ENCODE results near the gene CLCN5. TPM values are rescaled to one million over a fixed set of nuclear protein-coding genes. Genes with fewer than 3 reads are reported as not detected.

The CLCN5 gene
- total and polyA plus RNA-seq, 2 of the 13 experiments (the other 11 are each of a cell fraction or from before 2014, with no cell fraction given) = 7.8 to 27.3 TPM

DNA sequence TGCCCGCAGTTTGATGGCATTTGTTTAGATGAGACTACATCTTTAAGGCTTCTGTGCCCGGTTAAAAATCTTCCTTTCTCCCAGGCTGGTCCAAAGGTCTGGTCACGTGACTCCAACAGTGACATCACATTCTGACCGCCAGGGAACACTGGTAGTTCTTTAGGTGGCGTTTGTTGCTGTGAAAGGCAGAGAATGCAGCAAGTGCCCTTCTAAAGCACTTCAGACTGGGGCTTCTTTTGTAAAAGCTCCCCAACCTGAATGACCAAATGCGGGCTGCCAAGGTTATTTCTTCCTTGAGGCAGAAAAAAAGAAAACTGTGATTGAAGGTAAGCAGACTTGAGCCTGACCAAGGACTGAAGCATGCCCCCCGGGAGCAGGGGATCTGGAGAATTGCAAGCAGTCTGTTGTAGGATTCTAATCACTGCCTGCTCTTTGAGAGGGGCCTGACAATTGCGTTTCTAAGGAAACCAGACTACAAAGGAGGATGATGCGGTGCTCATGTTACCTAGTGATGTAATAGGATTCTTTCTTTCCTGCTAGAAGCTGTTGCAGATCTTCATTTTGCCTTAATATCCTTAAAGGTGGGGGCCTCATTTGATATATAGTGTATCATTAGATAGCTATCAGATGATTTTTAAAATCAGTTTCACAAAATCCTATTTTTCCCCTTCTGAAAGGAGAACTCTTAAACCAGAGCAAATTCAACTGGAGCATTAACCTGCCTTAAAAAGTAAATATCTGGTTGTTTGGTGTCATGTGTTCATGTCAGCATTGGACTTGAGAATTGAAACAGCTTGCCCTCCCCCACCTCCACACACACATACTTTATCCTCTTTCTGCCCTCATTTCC lies 145.3 kb downstream of the CLCN5 start:
- ATAC-seq = peak; percentile 88
- H3K4me1 ChIP-seq (ENCODE audit: insufficient read depth, low read length) = peaks cover 55% of the 10 kb centered on the region
- no peaks in the 10 kb centered on the region for H3K27me3 ChIP-seq (ENCODE audit: control insufficient read depth in 1 of 2, insufficient read depth in 2 of 2, low read length in 2 of 2)
- no peaks in the 10 kb centered on the region for H3K36me3 ChIP-seq (replicated peaks in 1 of 2; ENCODE audit: control insufficient read depth in 1 of 2, insufficient read depth in 2 of 2, low read length in 2 of 2)
- H3K9ac ChIP-seq (ENCODE audit: insufficient read depth, low read depth, low read length) = peak overlapping the region; percentile 59
- H2AFZ ChIP-seq (ENCODE audit: low read length) = peak overlapping the region; percentile 63
- DNase-seq (ENCODE audit: low spot score) = peak; percentile 66
- H4K20me1 ChIP-seq (ENCODE audit: insufficient read depth, low read length) = no peaks in the 10 kb centered on the region
- in situ Hi-C loops (cut with HindIII; ENCODE audit: extremely low pct_ligation_motif_present, low pct_unique_long_range_greater_than_20kb) (no loop called here), intact Hi-C loops (cut with micrococcal nuclease; ENCODE audit: unreplicated experiment) (loop anchor here (5.0 kb wide), 1 partner anchor 145 kb away; the partner anchor contains the start of gene CLCN5)
- no peaks in the 10 kb centered on the region for H3K79me2 ChIP-seq (ENCODE audit: insufficient read depth, low read length)
- ChIA-PET CTCF (ENCODE audit: low intra/inter-chr PET ratio, low total read pairs) (no interaction called here), POLR2A (interaction anchor here (1.0 to 1.2 kb wide), 2 partner anchors 145 to 189 kb away, joined by 3 to 7 read pairs; partner anchors contain the start of genes CLCN5 and USP27X)
- H3K4me2 ChIP-seq (ENCODE audit: low read depth, low read length) = peak overlapping the region; percentile 74
- H3K9me3 ChIP-seq (ENCODE audit: low read length) = no peaks in the 10 kb centered on the region
- H3K27ac ChIP-seq (ENCODE audit: extremely low read length, insufficient read depth, low read length) = peak overlapping the region; percentile 83
- H3K4me3 ChIP-seq (replicated peaks in 1 of 3; ENCODE audit: insufficient read depth in 1 of 3, low read depth in 2 of 3, low read length in 3 of 3) = peak overlapping the region; percentile 48 to 71 (median 63)
- FAIRE-seq = peak; percentile 80
- WGBS (ENCODE audit: low lambda C conversion rate) = 0% methylated on average over 7 of the region's 9 CpGs
- TSS peak; percentile 73 for BruUV-seq (replicated peaks)
- TF ChIP-seq SP140L (CRISPR knock-in tag; IDR thresholded peaks at IDR 0.05; ENCODE audit: borderline replicate concordance) (no peak), YEATS4 (CRISPR knock-in tag; IDR thresholded peaks at IDR 0.05; ENCODE audit: borderline replicate concordance) (no peak), SAP130 (CRISPR knock-in tag; IDR thresholded peaks at IDR 0.05; ENCODE audit: low read depth) (no peak), SSRP1 (CRISPR knock-in tag; IDR thresholded peaks at IDR 0.05) (no peak), HOXA7 (CRISPR knock-in tag; IDR thresholded peaks at IDR 0.05) (no peak), MAZ (IDR thresholded peaks at IDR 0.05; ENCODE audit: borderline replicate concordance, low read depth, low read length) (no peak), MAZ (CRISPR knock-in tag; IDR thresholded peaks at IDR 0.05; ENCODE audit: low read depth) (no peak), WIZ (CRISPR knock-in tag; IDR thresholded peaks at IDR 0.05) (no peak), ELF3 (CRISPR knock-in tag; IDR thresholded peaks at IDR 0.05) (no peak), MAF1 (CRISPR knock-in tag; IDR thresholded peaks at IDR 0.05; ENCODE audit: borderline replicate concordance) (no peak), NCOA2 (CRISPR knock-in tag; IDR thresholded peaks at IDR 0.05) (no peak), ZSCAN29 (CRISPR knock-in tag; conservative IDR thresholded peaks at IDR 0.05) (no peak), RAD51 (IDR thresholded peaks at IDR 0.05; ENCODE audit: borderline replicate concordance) (peak; percentile 94), ZNF777 (CRISPR knock-in tag; IDR thresholded peaks at IDR 0.05) (no peak), BHLHE40 (IDR thresholded peaks at IDR 0.05; ENCODE audit: low read length) (peak; percentile 69)
- TF ChIP-seq, protein P1, sequence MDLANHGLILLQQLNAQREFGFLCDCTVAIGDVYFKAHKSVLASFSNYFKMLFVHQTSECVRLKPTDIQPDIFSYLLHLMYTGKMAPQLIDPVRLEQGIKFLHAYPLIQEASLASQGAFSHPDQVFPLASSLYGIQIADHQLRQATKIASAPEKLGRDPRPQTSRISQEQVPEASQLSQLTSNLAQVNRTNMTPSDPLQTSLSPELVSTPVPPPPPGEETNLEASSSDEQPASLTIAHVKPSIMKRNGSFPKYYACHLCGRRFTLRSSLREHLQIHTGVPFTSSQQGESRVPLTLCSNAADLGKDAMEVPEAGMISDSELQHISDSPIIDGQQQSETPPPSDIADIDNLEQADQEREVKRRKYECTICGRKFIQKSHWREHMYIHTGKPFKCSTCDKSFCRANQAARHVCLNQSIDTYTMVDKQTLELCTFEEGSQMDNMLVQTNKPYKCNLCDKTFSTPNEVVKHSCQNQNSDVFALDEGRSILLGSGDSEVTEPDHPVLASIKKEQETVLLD (CRISPR knock-in tag; IDR thresholded peaks at IDR 0.05; ENCODE audit: low read depth) = no peak
- TF ChIP-seq, protein P2, sequence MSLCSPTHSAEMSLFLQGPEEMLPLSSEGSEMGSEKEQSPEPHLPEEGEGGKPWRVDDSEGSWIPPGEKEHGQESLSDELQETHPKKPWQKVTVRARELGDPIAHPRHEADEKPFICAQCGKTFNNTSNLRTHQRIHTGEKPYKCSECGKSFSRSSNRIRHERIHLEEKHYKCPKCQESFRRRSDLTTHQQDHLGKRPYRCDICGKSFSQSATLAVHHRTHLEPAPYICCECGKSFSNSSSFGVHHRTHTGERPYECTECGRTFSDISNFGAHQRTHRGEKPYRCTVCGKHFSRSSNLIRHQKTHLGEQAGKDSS (CRISPR knock-in tag; IDR thresholded peaks at IDR 0.05; ENCODE audit: borderline replicate concordance, low read depth) = no peak
- TF ChIP-seq, protein P3, sequence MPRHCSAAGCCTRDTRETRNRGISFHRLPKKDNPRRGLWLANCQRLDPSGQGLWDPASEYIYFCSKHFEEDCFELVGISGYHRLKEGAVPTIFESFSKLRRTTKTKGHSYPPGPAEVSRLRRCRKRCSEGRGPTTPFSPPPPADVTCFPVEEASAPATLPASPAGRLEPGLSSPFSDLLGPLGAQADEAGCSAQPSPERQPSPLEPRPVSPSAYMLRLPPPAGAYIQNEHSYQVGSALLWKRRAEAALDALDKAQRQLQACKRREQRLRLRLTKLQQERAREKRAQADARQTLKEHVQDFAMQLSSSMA (CRISPR knock-in tag; IDR thresholded peaks at IDR 0.05) = no peak
- TF ChIP-seq, protein P4, sequence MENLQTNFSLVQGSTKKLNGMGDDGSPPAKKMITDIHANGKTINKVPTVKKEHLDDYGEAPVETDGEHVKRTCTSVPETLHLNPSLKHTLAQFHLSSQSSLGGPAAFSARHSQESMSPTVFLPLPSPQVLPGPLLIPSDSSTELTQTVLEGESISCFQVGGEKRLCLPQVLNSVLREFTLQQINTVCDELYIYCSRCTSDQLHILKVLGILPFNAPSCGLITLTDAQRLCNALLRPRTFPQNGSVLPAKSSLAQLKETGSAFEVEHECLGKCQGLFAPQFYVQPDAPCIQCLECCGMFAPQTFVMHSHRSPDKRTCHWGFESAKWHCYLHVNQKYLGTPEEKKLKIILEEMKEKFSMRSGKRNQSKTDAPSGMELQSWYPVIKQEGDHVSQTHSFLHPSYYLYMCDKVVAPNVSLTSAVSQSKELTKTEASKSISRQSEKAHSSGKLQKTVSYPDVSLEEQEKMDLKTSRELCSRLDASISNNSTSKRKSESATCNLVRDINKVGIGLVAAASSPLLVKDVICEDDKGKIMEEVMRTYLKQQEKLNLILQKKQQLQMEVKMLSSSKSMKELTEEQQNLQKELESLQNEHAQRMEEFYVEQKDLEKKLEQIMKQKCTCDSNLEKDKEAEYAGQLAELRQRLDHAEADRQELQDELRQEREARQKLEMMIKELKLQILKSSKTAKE (CRISPR knock-in tag; IDR thresholded peaks at IDR 0.05; ENCODE audit: borderline replicate concordance) = no peak
